ENCODE results near the gene EPS15.

The EPS15 gene

DNA sequence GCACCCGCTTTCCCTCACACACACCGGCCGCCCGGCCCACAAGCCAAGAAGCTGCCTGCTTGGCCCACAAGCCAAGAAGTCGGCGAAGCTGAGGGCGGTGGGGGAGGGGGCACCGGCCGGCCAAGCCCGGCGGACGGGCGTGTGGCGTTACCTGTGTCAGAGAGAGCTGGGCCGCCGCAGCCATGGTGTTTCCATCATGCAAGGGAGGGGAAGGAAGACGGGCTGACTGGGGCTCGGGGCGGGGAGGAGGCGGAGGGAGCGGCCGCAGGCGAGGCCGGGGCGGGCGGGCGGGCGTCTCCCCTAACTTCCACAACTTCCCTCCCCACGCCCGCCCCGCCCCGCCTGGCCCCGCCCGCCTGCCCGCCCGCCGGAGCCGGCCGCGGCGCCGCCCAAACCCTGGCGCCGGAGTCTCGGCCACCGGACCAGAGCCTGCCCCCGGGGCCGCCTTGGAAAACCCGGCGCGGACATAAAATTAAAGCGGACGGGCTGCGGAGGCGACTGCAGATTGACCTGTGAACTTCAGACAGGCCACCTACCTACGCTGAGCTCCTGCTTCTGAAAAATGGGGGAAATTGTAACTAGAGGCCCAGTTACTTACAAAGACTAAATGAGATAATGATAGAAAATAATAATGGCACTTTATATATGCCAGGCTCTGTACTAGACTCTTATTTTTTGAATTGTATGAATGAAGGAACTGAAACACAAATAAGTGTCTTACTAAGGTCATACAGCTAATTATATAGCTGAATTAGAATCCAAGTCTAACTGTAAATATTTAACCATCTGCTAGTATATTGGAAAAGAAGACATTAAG lies at the start of gene EPS15:
TSS of gene EPS15 (minus strand) at position 219 of the 817 bp plus-strand sequence. CDS start at position 184, 35 bp downstream.
- TF ChIP-seq CSDC2 (CRISPR knock-in tag; IDR thresholded peaks at IDR 0.05): no peak
- TF ChIP-seq BACH2 (CRISPR knock-in tag; IDR thresholded peaks at IDR 0.05; ENCODE audit: borderline replicate concordance): no peak
- peak; percentile 70 for TF ChIP-seq ZNF70 (CRISPR knock-in tag; IDR thresholded peaks at IDR 0.05)
- no peak for TF ChIP-seq TOX (CRISPR knock-in tag; IDR thresholded peaks at IDR 0.05; ENCODE audit: borderline replicate concordance)
- TF ChIP-seq, protein P1, sequence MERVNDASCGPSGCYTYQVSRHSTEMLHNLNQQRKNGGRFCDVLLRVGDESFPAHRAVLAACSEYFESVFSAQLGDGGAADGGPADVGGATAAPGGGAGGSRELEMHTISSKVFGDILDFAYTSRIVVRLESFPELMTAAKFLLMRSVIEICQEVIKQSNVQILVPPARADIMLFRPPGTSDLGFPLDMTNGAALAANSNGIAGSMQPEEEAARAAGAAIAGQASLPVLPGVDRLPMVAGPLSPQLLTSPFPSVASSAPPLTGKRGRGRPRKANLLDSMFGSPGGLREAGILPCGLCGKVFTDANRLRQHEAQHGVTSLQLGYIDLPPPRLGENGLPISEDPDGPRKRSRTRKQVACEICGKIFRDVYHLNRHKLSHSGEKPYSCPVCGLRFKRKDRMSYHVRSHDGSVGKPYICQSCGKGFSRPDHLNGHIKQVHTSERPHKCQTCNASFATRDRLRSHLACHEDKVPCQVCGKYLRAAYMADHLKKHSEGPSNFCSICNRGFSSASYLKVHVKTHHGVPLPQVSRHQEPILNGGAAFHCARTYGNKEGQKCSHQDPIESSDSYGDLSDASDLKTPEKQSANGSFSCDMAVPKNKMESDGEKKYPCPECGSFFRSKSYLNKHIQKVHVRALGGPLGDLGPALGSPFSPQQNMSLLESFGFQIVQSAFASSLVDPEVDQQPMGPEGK (CRISPR knock-in tag; IDR thresholded peaks at IDR 0.05; ENCODE audit: borderline replicate concordance): no peak
- TF ChIP-seq, protein P2, sequence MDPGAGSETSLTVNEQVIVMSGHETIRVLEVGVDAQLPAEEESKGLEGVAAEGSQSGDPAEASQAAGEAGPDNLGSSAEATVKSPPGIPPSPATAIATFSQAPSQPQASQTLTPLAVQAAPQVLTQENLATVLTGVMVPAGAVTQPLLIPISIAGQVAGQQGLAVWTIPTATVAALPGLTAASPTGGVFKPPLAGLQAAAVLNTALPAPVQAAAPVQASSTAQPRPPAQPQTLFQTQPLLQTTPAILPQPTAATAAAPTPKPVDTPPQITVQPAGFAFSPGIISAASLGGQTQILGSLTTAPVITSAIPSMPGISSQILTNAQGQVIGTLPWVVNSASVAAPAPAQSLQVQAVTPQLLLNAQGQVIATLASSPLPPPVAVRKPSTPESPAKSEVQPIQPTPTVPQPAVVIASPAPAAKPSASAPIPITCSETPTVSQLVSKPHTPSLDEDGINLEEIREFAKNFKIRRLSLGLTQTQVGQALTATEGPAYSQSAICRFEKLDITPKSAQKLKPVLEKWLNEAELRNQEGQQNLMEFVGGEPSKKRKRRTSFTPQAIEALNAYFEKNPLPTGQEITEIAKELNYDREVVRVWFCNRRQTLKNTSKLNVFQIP (CRISPR knock-in tag; IDR thresholded peaks at IDR 0.05; ENCODE audit: borderline replicate concordance, low read depth): no peak
- TF ChIP-seq OSR1 (CRISPR knock-in tag; IDR thresholded peaks at IDR 0.05): peak; percentile 62; the same call in 1 of the 2 replicates
- TF ChIP-seq GLIS3 (CRISPR knock-in tag; IDR thresholded peaks at IDR 0.05): no peak
- TF ChIP-seq ZFP3 (CRISPR knock-in tag; IDR thresholded peaks at IDR 0.05): no peak
- TF ChIP-seq, protein P3, sequence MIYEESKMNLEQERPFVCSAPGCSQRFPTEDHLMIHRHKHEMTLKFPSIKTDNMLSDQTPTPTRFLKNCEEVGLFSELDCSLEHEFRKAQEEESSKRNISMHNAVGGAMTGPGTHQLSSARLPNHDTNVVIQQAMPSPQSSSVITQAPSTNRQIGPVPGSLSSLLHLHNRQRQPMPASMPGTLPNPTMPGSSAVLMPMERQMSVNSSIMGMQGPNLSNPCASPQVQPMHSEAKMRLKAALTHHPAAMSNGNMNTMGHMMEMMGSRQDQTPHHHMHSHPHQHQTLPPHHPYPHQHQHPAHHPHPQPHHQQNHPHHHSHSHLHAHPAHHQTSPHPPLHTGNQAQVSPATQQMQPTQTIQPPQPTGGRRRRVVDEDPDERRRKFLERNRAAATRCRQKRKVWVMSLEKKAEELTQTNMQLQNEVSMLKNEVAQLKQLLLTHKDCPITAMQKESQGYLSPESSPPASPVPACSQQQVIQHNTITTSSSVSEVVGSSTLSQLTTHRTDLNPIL (CRISPR knock-in tag; IDR thresholded peaks at IDR 0.05; ENCODE audit: low read depth): no peak
- TF ChIP-seq, protein P4, sequence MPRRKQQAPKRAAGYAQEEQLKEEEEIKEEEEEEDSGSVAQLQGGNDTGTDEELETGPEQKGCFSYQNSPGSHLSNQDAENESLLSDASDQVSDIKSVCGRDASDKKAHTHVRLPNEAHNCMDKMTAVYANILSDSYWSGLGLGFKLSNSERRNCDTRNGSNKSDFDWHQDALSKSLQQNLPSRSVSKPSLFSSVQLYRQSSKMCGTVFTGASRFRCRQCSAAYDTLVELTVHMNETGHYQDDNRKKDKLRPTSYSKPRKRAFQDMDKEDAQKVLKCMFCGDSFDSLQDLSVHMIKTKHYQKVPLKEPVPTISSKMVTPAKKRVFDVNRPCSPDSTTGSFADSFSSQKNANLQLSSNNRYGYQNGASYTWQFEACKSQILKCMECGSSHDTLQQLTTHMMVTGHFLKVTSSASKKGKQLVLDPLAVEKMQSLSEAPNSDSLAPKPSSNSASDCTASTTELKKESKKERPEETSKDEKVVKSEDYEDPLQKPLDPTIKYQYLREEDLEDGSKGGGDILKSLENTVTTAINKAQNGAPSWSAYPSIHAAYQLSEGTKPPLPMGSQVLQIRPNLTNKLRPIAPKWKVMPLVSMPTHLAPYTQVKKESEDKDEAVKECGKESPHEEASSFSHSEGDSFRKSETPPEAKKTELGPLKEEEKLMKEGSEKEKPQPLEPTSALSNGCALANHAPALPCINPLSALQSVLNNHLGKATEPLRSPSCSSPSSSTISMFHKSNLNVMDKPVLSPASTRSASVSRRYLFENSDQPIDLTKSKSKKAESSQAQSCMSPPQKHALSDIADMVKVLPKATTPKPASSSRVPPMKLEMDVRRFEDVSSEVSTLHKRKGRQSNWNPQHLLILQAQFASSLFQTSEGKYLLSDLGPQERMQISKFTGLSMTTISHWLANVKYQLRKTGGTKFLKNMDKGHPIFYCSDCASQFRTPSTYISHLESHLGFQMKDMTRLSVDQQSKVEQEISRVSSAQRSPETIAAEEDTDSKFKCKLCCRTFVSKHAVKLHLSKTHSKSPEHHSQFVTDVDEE (CRISPR knock-in tag; IDR thresholded peaks at IDR 0.05): no peak
- TF ChIP-seq RARB (CRISPR knock-in tag; IDR thresholded peaks at IDR 0.05): no peak
- TF ChIP-seq SNAI2 (CRISPR knock-in tag; IDR thresholded peaks at IDR 0.05): no peak
- TF ChIP-seq ZNF8 (CRISPR knock-in tag; IDR thresholded peaks at IDR 0.05): 0 out of 2 replicates have a peak, but pooled peaks have one; percentile 26
- TF ChIP-seq ARNTL (CRISPR knock-in tag; IDR thresholded peaks at IDR 0.05; ENCODE audit: borderline replicate concordance, low read depth): no peak

DNA sequence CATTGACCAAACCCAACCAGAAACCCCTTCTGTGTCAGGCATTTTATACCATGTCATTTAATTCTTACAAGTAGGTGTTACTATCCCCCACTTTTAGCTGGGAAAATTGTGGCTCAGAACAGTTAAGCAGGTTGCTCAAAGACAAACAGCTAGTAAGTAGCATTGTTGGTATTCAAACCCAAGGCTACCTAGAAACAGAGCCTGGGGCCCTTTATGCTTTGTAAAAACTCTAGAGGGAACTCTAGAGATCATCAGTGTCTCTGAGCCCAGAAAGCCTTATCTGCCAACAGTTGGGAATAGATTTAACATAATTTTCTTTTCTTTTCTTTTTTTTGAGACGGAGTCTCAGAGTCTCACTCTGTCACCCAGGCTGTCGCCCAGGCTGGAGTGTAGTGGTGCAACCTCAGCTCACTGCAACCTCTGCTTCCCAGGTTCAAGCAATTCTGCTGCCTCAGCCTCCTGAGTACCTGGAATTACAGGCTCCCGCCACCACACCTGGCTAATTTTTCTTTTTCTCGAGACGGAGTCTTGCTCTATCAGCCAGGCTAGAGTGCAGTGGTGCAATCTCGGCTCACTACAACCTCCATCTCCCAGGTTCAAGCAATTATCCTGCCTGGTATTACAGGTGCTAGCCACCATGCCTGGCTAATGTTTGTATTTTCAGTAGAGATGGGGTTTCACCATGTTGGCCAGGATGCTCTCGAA lies 49.3 kb upstream of the EPS15 start:
- peak; percentile 28; the same call in 2 of the 3 replicates for ATAC-seq
- no peak for TF ChIP-seq BACH2 (CRISPR knock-in tag; IDR thresholded peaks at IDR 0.05; ENCODE audit: borderline replicate concordance)
- TF ChIP-seq, protein P4 (CRISPR knock-in tag; IDR thresholded peaks at IDR 0.05): no peak
- no peak for TF ChIP-seq ZFP30 (CRISPR knock-in tag; IDR thresholded peaks at IDR 0.05)
- TF ChIP-seq ARNTL (CRISPR knock-in tag; IDR thresholded peaks at IDR 0.05; ENCODE audit: borderline replicate concordance, low read depth): no peak
- TF ChIP-seq ZFP3 (CRISPR knock-in tag; IDR thresholded peaks at IDR 0.05): no peak
- TF ChIP-seq ZNF565 (CRISPR knock-in tag; conservative IDR thresholded peaks at IDR 0.05; ENCODE audit: low read depth): no peak
- TF ChIP-seq, protein P5, sequence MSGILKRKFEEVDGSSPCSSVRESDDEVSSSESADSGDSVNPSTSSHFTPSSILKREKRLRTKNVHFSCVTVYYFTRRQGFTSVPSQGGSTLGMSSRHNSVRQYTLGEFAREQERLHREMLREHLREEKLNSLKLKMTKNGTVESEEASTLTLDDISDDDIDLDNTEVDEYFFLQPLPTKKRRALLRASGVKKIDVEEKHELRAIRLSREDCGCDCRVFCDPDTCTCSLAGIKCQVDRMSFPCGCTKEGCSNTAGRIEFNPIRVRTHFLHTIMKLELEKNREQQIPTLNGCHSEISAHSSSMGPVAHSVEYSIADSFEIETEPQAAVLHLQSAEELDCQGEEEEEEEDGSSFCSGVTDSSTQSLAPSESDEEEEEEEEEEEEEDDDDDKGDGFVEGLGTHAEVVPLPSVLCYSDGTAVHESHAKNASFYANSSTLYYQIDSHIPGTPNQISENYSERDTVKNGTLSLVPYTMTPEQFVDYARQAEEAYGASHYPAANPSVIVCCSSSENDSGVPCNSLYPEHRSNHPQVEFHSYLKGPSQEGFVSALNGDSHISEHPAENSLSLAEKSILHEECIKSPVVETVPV (CRISPR knock-in tag; IDR thresholded peaks at IDR 0.05): no peak
- TF ChIP-seq, protein P3 (CRISPR knock-in tag; IDR thresholded peaks at IDR 0.05; ENCODE audit: low read depth): no peak
- no peak for TF ChIP-seq ZC3H10 (CRISPR knock-in tag; IDR thresholded peaks at IDR 0.05)

More for the DNA sequence above, at the start of gene EPS15:
- peak; percentile 82 for ATAC-seq
